ENCODE data around the gene SERPINB1.
"Not testable (repeated sequence)": the region's sequence is repeated elsewhere in the genome, so short reads cannot be mapped to it uniquely, and the experiment has no call there.

DNA sequence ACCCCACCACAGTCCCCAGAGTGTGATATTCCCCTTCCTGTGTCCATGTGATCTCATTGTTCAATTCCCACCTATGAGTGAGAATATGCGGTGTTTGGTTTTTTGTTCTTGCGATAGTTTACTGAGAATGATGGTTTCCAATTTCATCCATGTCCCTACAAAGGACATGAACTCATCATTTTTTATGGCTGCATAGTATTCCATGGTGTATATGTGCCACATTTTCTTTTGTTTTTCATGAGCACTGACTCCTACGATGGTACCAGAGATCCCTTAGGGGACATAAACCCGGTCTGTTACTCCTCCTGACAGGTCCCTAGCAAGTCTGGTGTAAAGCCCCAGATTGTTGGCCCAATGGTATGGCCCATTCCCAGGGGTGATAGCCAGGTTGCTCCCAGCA is 40.0 kb downstream of the SERPINB1 start:
- TF ChIP-seq, protein P1, sequence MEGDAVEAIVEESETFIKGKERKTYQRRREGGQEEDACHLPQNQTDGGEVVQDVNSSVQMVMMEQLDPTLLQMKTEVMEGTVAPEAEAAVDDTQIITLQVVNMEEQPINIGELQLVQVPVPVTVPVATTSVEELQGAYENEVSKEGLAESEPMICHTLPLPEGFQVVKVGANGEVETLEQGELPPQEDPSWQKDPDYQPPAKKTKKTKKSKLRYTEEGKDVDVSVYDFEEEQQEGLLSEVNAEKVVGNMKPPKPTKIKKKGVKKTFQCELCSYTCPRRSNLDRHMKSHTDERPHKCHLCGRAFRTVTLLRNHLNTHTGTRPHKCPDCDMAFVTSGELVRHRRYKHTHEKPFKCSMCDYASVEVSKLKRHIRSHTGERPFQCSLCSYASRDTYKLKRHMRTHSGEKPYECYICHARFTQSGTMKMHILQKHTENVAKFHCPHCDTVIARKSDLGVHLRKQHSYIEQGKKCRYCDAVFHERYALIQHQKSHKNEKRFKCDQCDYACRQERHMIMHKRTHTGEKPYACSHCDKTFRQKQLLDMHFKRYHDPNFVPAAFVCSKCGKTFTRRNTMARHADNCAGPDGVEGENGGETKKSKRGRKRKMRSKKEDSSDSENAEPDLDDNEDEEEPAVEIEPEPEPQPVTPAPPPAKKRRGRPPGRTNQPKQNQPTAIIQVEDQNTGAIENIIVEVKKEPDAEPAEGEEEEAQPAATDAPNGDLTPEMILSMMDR (IDR thresholded peaks at IDR 0.05; ENCODE audit: low read depth, low read length, poor library complexity, severe bottlenecking): not testable (repeated sequence)
- TF ChIP-seq EZH2phosphoT487 (IDR thresholded peaks at IDR 0.05; ENCODE audit: borderline replicate concordance, low read length): not testable (repeated sequence)

Measured in DOHH2 (cell line).